SK-N-SH treated with all-trans-retinoic acid at 6 μM for 48 hours (cell line): ENCODE measurements around the gene MGMT.

Source experiments
- ARNTL ChIP-seq: fragments of 450-650 bp; formaldehyde crosslinking; IDR thresholded peaks from 2 replicates; pipeline ENCODE4 v1.5.0; 2020; ENCODE audit warnings: low read depth, mild to moderate bottlenecking, moderate library complexity, borderline replicate concordance
- CSDC2 ChIP-seq: fragments of 250-450 bp; sonication (Bioruptor Pico); IDR thresholded peaks from 2 replicates; pipeline ENCODE4 v1.5.0; 2020; ENCODE audit warnings: mild to moderate bottlenecking, moderate library complexity
- OSR1 ChIP-seq: fragments of 250-450 bp; sonication (Bioruptor Pico); IDR thresholded peaks from 2 replicates; pipeline ENCODE4 v1.8.0; 2022; ENCODE audit warnings: moderate library complexity, mild to moderate bottlenecking, inconsistent platforms
- RARB ChIP-seq: fragments of 250-450 bp; sonication (Bioruptor Pico); IDR thresholded peaks from 2 replicates; pipeline ENCODE4 v1.8.0; 2021; ENCODE audit warnings: mild to moderate bottlenecking, moderate library complexity
- SNAI2 ChIP-seq: fragments of 250-450 bp; sonication (Bioruptor Pico); IDR thresholded peaks from 2 replicates; pipeline ENCODE4 v1.5.0; 2020; ENCODE audit warnings: mild to moderate bottlenecking, moderate library complexity
- TCF4 ChIP-seq: fragments of 250-450 bp; sonication (Bioruptor Pico); IDR thresholded peaks from 2 replicates; pipeline ENCODE4 v1.8.0; 2021; ENCODE audit warnings: mild to moderate bottlenecking, moderate library complexity, borderline replicate concordance
- TOX ChIP-seq: fragments of 250-450 bp; sonication (Bioruptor Pico); IDR thresholded peaks from 2 replicates; pipeline ENCODE4 v1.8.0; 2021; ENCODE audit warnings: mild to moderate bottlenecking, moderate library complexity, borderline replicate concordance
- ZC3H10 ChIP-seq: fragments of 250-450 bp; sonication (Bioruptor Pico); IDR thresholded peaks from 2 replicates; pipeline ENCODE4 v1.5.1; 2021; ENCODE audit warnings: mild to moderate bottlenecking, moderate library complexity
- ZFP3 ChIP-seq: fragments of 250-450 bp; sonication (Bioruptor Pico); IDR thresholded peaks from 2 replicates; pipeline ENCODE4 v1.5.0; 2020; ENCODE audit warnings: mild to moderate bottlenecking, moderate library complexity
- ZNF8 ChIP-seq: fragments of 450-650 bp; formaldehyde crosslinking; IDR thresholded peaks from 2 replicates; pipeline ENCODE4 v1.5.0; 2020; ENCODE audit warnings: mild to moderate bottlenecking, moderate library complexity
- TF ChIP-seq, protein P1 (sequence below): fragments of 250-450 bp; sonication (Bioruptor Pico); IDR thresholded peaks from 2 replicates; pipeline ENCODE4 v1.8.0; 2020; ENCODE audit warnings: mild to moderate bottlenecking, moderate library complexity, borderline replicate concordance
- TF ChIP-seq, protein P2 (sequence below): fragments of 250-450 bp; sonication (Bioruptor Pico); IDR thresholded peaks from 2 replicates; pipeline ENCODE4 v1.5.1; 2020; ENCODE audit warnings: low read depth, mild to moderate bottlenecking, moderate library complexity
- TF ChIP-seq, protein P3 (sequence below): fragments of 250-450 bp; sonication (Bioruptor Pico); IDR thresholded peaks from 2 replicates; pipeline ENCODE4 v1.5.0; 2020; ENCODE audit warnings: mild to moderate bottlenecking, moderate library complexity
- TF ChIP-seq, protein P4 (sequence below): fragments of 250-450 bp; sonication (Bioruptor Pico); IDR thresholded peaks from 2 replicates; pipeline ENCODE4 v1.8.0; 2021; ENCODE audit warnings: low read depth, mild to moderate bottlenecking, moderate library complexity, borderline replicate concordance

DNA sequence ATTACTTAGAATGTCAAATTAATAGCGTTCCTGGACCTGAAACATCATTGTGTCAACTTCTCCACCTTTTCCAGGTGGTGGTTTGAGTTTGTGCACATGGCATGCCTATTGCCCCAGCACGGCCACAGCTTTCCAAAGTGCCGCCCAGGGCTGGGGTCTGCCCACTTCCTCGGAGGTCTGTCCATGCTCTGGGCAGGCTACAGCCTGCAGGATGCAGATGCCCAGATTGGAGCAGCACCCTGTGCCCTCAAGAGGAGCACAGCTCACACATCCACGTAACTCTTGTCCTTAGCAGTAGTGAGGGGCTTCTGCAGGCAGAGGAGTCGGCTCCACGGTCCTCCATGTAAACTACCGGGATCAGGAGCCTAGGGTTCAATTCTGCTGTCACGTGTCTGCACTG lies 258.4 kb downstream of the MGMT start:
- no peak for TF ChIP-seq TCF4
- no peak for TF ChIP-seq ARNTL (CRISPR knock-in tag)
- TF ChIP-seq, protein P1, sequence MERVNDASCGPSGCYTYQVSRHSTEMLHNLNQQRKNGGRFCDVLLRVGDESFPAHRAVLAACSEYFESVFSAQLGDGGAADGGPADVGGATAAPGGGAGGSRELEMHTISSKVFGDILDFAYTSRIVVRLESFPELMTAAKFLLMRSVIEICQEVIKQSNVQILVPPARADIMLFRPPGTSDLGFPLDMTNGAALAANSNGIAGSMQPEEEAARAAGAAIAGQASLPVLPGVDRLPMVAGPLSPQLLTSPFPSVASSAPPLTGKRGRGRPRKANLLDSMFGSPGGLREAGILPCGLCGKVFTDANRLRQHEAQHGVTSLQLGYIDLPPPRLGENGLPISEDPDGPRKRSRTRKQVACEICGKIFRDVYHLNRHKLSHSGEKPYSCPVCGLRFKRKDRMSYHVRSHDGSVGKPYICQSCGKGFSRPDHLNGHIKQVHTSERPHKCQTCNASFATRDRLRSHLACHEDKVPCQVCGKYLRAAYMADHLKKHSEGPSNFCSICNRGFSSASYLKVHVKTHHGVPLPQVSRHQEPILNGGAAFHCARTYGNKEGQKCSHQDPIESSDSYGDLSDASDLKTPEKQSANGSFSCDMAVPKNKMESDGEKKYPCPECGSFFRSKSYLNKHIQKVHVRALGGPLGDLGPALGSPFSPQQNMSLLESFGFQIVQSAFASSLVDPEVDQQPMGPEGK (CRISPR knock-in tag): no peak
- no peak for TF ChIP-seq TOX (CRISPR knock-in tag)
- no peak for TF ChIP-seq SNAI2
- TF ChIP-seq ZNF8 (CRISPR knock-in tag): no peak
- TF ChIP-seq, protein P2, sequence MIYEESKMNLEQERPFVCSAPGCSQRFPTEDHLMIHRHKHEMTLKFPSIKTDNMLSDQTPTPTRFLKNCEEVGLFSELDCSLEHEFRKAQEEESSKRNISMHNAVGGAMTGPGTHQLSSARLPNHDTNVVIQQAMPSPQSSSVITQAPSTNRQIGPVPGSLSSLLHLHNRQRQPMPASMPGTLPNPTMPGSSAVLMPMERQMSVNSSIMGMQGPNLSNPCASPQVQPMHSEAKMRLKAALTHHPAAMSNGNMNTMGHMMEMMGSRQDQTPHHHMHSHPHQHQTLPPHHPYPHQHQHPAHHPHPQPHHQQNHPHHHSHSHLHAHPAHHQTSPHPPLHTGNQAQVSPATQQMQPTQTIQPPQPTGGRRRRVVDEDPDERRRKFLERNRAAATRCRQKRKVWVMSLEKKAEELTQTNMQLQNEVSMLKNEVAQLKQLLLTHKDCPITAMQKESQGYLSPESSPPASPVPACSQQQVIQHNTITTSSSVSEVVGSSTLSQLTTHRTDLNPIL (CRISPR knock-in tag): no peak
- no peak for TF ChIP-seq CSDC2 (CRISPR knock-in tag)
- TF ChIP-seq, protein P3, sequence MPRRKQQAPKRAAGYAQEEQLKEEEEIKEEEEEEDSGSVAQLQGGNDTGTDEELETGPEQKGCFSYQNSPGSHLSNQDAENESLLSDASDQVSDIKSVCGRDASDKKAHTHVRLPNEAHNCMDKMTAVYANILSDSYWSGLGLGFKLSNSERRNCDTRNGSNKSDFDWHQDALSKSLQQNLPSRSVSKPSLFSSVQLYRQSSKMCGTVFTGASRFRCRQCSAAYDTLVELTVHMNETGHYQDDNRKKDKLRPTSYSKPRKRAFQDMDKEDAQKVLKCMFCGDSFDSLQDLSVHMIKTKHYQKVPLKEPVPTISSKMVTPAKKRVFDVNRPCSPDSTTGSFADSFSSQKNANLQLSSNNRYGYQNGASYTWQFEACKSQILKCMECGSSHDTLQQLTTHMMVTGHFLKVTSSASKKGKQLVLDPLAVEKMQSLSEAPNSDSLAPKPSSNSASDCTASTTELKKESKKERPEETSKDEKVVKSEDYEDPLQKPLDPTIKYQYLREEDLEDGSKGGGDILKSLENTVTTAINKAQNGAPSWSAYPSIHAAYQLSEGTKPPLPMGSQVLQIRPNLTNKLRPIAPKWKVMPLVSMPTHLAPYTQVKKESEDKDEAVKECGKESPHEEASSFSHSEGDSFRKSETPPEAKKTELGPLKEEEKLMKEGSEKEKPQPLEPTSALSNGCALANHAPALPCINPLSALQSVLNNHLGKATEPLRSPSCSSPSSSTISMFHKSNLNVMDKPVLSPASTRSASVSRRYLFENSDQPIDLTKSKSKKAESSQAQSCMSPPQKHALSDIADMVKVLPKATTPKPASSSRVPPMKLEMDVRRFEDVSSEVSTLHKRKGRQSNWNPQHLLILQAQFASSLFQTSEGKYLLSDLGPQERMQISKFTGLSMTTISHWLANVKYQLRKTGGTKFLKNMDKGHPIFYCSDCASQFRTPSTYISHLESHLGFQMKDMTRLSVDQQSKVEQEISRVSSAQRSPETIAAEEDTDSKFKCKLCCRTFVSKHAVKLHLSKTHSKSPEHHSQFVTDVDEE (CRISPR knock-in tag): no peak
- TF ChIP-seq, protein P4, sequence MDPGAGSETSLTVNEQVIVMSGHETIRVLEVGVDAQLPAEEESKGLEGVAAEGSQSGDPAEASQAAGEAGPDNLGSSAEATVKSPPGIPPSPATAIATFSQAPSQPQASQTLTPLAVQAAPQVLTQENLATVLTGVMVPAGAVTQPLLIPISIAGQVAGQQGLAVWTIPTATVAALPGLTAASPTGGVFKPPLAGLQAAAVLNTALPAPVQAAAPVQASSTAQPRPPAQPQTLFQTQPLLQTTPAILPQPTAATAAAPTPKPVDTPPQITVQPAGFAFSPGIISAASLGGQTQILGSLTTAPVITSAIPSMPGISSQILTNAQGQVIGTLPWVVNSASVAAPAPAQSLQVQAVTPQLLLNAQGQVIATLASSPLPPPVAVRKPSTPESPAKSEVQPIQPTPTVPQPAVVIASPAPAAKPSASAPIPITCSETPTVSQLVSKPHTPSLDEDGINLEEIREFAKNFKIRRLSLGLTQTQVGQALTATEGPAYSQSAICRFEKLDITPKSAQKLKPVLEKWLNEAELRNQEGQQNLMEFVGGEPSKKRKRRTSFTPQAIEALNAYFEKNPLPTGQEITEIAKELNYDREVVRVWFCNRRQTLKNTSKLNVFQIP (CRISPR knock-in tag): no peak
- TF ChIP-seq RARB (CRISPR knock-in tag): no peak
- no peak for TF ChIP-seq ZFP3
- no peak for TF ChIP-seq OSR1
- TF ChIP-seq ZC3H10 (CRISPR knock-in tag): no peak
